H1 (cell line): ENCODE results near the gene RNASEH2C. TPM values are rescaled to one million over a fixed set of nuclear protein-coding genes. Genes with fewer than 3 reads are reported as not detected.

Experiments
- ATF2 ChIP-seq: IDR thresholded peaks from 2 replicates; pipeline ENCODE4 v1.6.1; 2012; ENCODE audit warnings: low read length, inconsistent platforms
- EZH2 ChIP-seq: fragments of 200-600 bp; sonication (generic); IDR thresholded peaks from 2 replicates; pipeline ENCODE4 v1.7.1; 2012; ENCODE audit warnings: low read depth, mild to moderate bottlenecking, moderate library complexity, low read length, inconsistent platforms; ENCODE audit not compliant: severe bottlenecking
- polyA plus RNA-seq, 7 experiments: library from polyadenylated mRNA; depleted of rRNA in 3 of 7; stranded (reverse) in 5 of 7; unstranded in 2 of 7; fragments of >200 nt in 5 of 7; fragments of 200-250 nt in 2 of 7; gene quantifications; 1 replicate in 5 of 7; 2 replicates in 1 of 7; 4 replicates in 1 of 7; pipeline versions ENCODE4 v1.2.1 to v1.2.3, GENCODE V29; 2011 to 2013; ENCODE audit warnings: missing spikeins in 2 of 7, mixed read lengths in 2 of 7
- total RNA-seq: library from RNA; stranded (reverse); fragmentation: NEBNext Ultra II Directional; extraction: Animal tissue kit (Norgen Biotek cat#: 25700); gene quantifications from 2 replicates; pipeline ENCODE4 v1.2.1, GENCODE V29; 2021

RNASEH2C gene
- total and polyA plus RNA-seq, 2 of the 8 experiments (the other 6 are each of a cell fraction or from before 2014, with no cell fraction given) = 40.2 to 60.3 TPM

GRCh38 chr11:65716774-65717405 lies 3.7 kb downstream of the RNASEH2C start (continued):
- TF ChIP-seq ATF2 (no peak), EZH2 (no peak)
